DOHH2 (cell line): ENCODE data around the gene LRCH1.

Experiments used
- CTCF ChIP-seq: fragments of 200-600 bp; sonication (generic); IDR thresholded peaks from one replicate; pipeline ENCODE4 v1.5.1; 2014; ENCODE audit warnings: antibody characterized with exemption, mild to moderate bottlenecking, low read depth, low read length; ENCODE audit not compliant: poor library complexity, severe bottlenecking
- EZH2phosphoT487 ChIP-seq: fragments of 200-600 bp; sonication (generic); IDR thresholded peaks from 2 replicates; pipeline ENCODE4 v1.6.1; 2017; ENCODE audit warnings: borderline replicate concordance, mild to moderate bottlenecking, antibody characterized with exemption, low read length, moderate library complexity, mixed read lengths

DNA sequence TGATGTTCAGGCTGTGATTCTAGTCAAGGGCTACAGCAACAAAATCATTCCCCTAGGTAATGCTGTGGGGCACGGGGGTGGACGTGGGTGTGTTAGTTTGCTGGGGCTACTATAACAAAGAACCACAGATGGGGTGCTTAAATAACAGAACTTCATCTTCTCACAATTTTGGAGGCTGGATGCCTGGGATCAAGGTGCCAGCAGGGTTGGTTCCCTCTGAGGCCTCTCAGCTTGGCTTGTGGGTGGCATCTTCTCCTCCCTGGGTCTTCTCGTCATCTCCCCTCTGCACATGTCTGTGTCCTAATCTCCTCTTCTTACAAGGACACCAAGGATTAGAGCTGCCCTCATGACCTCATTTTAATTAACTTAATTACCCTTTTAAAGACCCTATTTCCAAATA, 129.0 kb downstream of the LRCH1 start:
- TF ChIP-seq CTCF (no peak), EZH2phosphoT487 (no peak)
